HG03039 (cell line): ENCODE measurements around the gene PRAMEF25.
"Not testable (repeated sequence)": the region's sequence is repeated elsewhere in the genome, so short reads cannot be mapped to it uniquely, and the experiment has no call there.

Source experiments
- ATAC-seq: cut with Tn5 transposase; IDR thresholded peaks from one replicate; pipeline ENCODE4 v1.9.1; 2021; ENCODE audit warnings: mild to moderate bottlenecking, moderate library complexity; ENCODE audit not compliant: unreplicated experiment

PRAMEF25 gene

GRCh38 chr1:13070474-13070873 is at the start of gene PRAMEF25:
TSS of gene PRAMEF25 (plus strand) at chr1:13070774. CDS start at chr1:13073694, 2,920 bp downstream.
- ATAC-seq = not testable (repeated sequence)

- ATAC-seq = not testable (repeated sequence)
Observed at GRCh38 chr1:13056475-13056874, 14.1 kb upstream of the PRAMEF25 start, which contains the start of gene PRAMEF27. TSS of gene PRAMEF27 (minus strand) at chr1:13056575. CDS start at chr1:13053659, 2,916 bp downstream.

GRCh38 chr1:13116754-13117153 is 46.2 kb downstream of the PRAMEF25 start, which contains the start of gene HNRNPCL2:
TSS of gene HNRNPCL2 (minus strand) at chr1:13116854. CDS start at chr1:13116400, 454 bp downstream.
- ATAC-seq = not testable (repeated sequence)
